Transverse colon (tissue), 4 donors: ENCODE data around the gene NAT10. TPM values are rescaled to one million over a fixed set of nuclear protein-coding genes. Genes with fewer than 3 reads are reported as not detected.

Experiments used
- DNase-seq: peaks from one replicate; pipeline ENCODE4 v3.0.0-alpha.2; 2019
- H3K27ac ChIP-seq, 4 donors: fragments of 200-600 bp; sonication (generic); 2 replicates each; pipeline ENCODE4 v1.5.1; 2016 to 2018; ENCODE audit warnings: inconsistent platforms in 4 of 4
- H3K27me3 ChIP-seq: fragments of 200-600 bp; sonication (generic); 2 replicates; pipeline ENCODE4 v1.5.1; 2017; ENCODE audit warnings: inconsistent platforms
- H3K36me3 ChIP-seq, 4 donors: fragments of 200-600 bp; sonication (generic); 2 replicates each; pipeline ENCODE4 v1.5.1; 2017 to 2019; ENCODE audit warnings: inconsistent platforms in 4 of 4
- H3K4me1 ChIP-seq, 4 donors: fragments of 200-600 bp; sonication (generic); 2 replicates each; pipeline ENCODE4 v1.5.1; 2017 to 2020; ENCODE audit warnings: inconsistent platforms in 4 of 4
- H3K4me3 ChIP-seq, 4 donors: fragments of 200-600 bp; sonication (generic); 1 replicate in 1 of 4; 2 replicates in 3 of 4; pipeline versions ENCODE4 v1.5.1 to v1.6.1; 2017 to 2019; ENCODE audit warnings: inconsistent platforms in 4 of 4
- H3K9me3 ChIP-seq, 2 donors: fragments of 200-600 bp; sonication (generic); 2 replicates each; pipeline ENCODE4 v1.5.1; 2017 to 2019; ENCODE audit warnings: inconsistent platforms in 2 of 2
- EP300 ChIP-seq: sonication (generic); formaldehyde crosslinking; IDR thresholded peaks from one replicate; pipeline ENCODE4 v1.6.1; 2017; ENCODE audit warnings: antibody characterized with exemption, low read depth
- POLR2A ChIP-seq: fragments of 450-650 bp; IDR thresholded peaks from one replicate; pipeline ENCODE4 v1.6.1; 2016; ENCODE audit warnings: antibody characterized with exemption, mild to moderate bottlenecking, moderate library complexity
- POLR2AphosphoS5 ChIP-seq, 3 donors: sonication (generic); formaldehyde crosslinking; IDR thresholded peaks; one replicate each; pipeline ENCODE4 v1.6.1; 2016; ENCODE audit warnings: antibody characterized with exemption in 3 of 3
- WGBS, 2 donors: methylation state at CpG; one replicate each; pipeline ENCODE4 v1.1.5; 2018; ENCODE audit warnings: low coverage in 1 of 2; 5-methylcytosine and 5-hydroxymethylcytosine counted together
- in situ Hi-C, 4 donors: fragments of 200-750 bp; cut with MboI; loops; one replicate each; pipeline versions ENCODE4 v1.15.0 to v1.15.1; 2017; ENCODE audit warnings: low sequenced_read_pairs in 3 of 4, low pct_ligation_motif_present in 1 of 4, low pct_unique_long_range_greater_than_20kb in 1 of 4
- intact Hi-C: fragments of 100-400 bp; cut with DNase I; formaldehyde crosslinking; loops from one replicate; pipeline ENCODE4 v1.15.1; 2023; ENCODE audit warnings: low total_unique reads
- total RNA-seq, 4 donors: library from RNA; depleted of rRNA; stranded (reverse); fragments of >200 nt; gene quantifications; one replicate each; pipeline ENCODE4 v1.1.0, GENCODE V29; 2016
- TF ChIP-seq, protein P1 (sequence below), 5 experiments: fragments of 200-600 bp in 3 of 5; fragments of 450-650 bp in 2 of 5; sonication (generic) in 3 of 5; IDR thresholded peaks; 1 replicate in 2 of 5; 2 replicates in 3 of 5; pipeline ENCODE4 v1.5.1; 2016 to 2017; ENCODE audit warnings: antibody characterized with exemption in 5 of 5, inconsistent platforms in 3 of 5, mild to moderate bottlenecking in 2 of 5, moderate library complexity in 1 of 5

The NAT10 gene
- total RNA-seq, 4 donors from 2014 or later: 16.0 to 40.6 (median 26.9) TPM

GRCh38 chr11:34182921-34183685 lies 77.7 kb downstream of the NAT10 start:
- Histone ChIP-seq H3K36me3 (no peaks in the 10 kb centered on the region), H3K4me1 (no peaks in the 10 kb centered on the region), H3K27me3 (no peaks in the 10 kb centered on the region), H3K27ac (no peak overlapping the region), H3K9me3 (no peaks in the 10 kb centered on the region), H3K4me3 (no peak overlapping the region)
- 88% methylated on average over 13 of the region's 13 CpGs; no CpG with 5 or more reads in 1 of the 2 donors for WGBS, 2 donors
- no peak for TF ChIP-seq POLR2AphosphoS5 (IDR thresholded peaks at IDR 0.05)
- TF ChIP-seq, protein P1, sequence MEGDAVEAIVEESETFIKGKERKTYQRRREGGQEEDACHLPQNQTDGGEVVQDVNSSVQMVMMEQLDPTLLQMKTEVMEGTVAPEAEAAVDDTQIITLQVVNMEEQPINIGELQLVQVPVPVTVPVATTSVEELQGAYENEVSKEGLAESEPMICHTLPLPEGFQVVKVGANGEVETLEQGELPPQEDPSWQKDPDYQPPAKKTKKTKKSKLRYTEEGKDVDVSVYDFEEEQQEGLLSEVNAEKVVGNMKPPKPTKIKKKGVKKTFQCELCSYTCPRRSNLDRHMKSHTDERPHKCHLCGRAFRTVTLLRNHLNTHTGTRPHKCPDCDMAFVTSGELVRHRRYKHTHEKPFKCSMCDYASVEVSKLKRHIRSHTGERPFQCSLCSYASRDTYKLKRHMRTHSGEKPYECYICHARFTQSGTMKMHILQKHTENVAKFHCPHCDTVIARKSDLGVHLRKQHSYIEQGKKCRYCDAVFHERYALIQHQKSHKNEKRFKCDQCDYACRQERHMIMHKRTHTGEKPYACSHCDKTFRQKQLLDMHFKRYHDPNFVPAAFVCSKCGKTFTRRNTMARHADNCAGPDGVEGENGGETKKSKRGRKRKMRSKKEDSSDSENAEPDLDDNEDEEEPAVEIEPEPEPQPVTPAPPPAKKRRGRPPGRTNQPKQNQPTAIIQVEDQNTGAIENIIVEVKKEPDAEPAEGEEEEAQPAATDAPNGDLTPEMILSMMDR (IDR thresholded peaks at IDR 0.05): no peak
- TF ChIP-seq EP300: no peak
- TF ChIP-seq POLR2A: no peak
- DNase-seq: no peak
- in situ Hi-C loops (no loop called here), intact Hi-C loops (no loop called here)

DNA sequence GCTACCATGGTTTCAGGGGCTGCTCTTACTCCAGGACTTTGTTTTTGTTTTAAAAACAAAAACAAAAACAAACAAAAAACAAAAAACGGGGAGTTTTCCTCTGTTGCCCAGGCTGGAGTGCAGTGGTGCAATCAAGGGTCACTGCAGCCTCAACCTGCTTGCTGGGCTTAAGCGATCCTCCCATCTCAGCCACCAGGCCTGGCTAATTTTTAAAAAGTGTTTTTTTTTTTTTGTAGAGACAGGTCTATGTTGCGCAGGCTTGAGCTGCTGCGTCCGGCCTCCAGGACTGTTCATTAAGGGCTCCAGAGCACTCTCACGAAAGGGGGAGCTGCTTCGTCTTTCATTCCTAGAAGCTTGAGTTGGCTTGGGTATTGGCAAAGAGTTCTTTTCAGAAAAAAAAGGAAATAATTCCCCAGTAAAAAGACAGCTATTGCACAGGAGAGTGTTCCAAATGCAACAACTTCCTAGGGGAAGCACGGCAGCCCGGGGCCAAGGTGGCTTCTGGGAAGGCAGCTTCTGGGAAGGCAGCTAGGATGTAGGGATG lies 78.5 kb downstream of the NAT10 start:
- 77 to 89% methylated on average over 4 to 9 of the region's 9 CpGs for WGBS, 2 donors
- H3K9me3 ChIP-seq: no peaks in the 10 kb centered on the region
- in situ Hi-C loops: no loop called here
- no peaks in the 10 kb centered on the region for H3K36me3 ChIP-seq
- TF ChIP-seq POLR2AphosphoS5 (IDR thresholded peaks at IDR 0.05) (no peak), EP300 (no peak), POLR2A (no peak)
- TF ChIP-seq, protein P1 (IDR thresholded peaks at IDR 0.05): no peak
- no peak overlapping the region for H3K27ac ChIP-seq
- intact Hi-C loops: no loop called here
- no peak overlapping the region for H3K4me3 ChIP-seq
- no peaks in the 10 kb centered on the region for H3K27me3 ChIP-seq
- H3K4me1 ChIP-seq: no peaks in the 10 kb centered on the region
- no peak for DNase-seq

GRCh38 chr11:34184505-34185015 lies 79.1 kb downstream of the NAT10 start:
- no peak overlapping the region for H3K4me3 ChIP-seq

More at GRCh38 chr11:34184505-34185015, 79.1 kb downstream of the NAT10 start:
- H3K9me3 ChIP-seq: no peaks in the 10 kb centered on the region
- H3K4me1 ChIP-seq: no peaks in the 10 kb centered on the region
- H3K27me3 ChIP-seq: no peaks in the 10 kb centered on the region
- no peaks in the 10 kb centered on the region for H3K36me3 ChIP-seq
- TF ChIP-seq, protein P1 (IDR thresholded peaks at IDR 0.05): no peak
- TF ChIP-seq POLR2AphosphoS5 (IDR thresholded peaks at IDR 0.05): no peak
- no peak for TF ChIP-seq EP300
- no peak for TF ChIP-seq POLR2A
- WGBS, 2 donors: 88% methylated on average over 14 of the region's 14 CpGs; no CpG with 5 or more reads in 1 of the 2 donors
- intact Hi-C loops: no loop called here
- in situ Hi-C loops: no loop called here
- no peak for DNase-seq
- H3K27ac ChIP-seq: no peak overlapping the region
